ENCODE measurements around the gene ASB17.
"Not testable (repeated sequence)": the region's sequence is repeated elsewhere in the genome, so short reads cannot be mapped to it uniquely, and the experiment has no call there.

The ASB17 gene, protein sequence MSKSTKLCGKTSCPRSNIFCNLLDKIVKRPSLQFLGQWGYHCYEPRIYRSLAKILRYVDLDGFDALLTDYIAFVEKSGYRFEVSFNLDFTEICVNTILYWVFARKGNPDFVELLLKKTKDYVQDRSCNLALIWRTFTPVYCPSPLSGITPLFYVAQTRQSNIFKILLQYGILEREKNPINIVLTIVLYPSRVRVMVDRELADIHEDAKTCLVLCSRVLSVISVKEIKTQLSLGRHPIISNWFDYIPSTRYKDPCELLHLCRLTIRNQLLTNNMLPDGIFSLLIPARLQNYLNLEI

GRCh38 chr1:75932304-75932703 lies at the start of gene ASB17:
Gene ASB17 (minus strand): TSS chr1:75932404. CDS start chr1:75932291, 113 bp downstream.
- no peak for DNase-seq

- DNase-seq = no peak
Measured at GRCh38 chr1:75980972-75981897, 49.0 kb upstream of the ASB17 start.

DNA sequence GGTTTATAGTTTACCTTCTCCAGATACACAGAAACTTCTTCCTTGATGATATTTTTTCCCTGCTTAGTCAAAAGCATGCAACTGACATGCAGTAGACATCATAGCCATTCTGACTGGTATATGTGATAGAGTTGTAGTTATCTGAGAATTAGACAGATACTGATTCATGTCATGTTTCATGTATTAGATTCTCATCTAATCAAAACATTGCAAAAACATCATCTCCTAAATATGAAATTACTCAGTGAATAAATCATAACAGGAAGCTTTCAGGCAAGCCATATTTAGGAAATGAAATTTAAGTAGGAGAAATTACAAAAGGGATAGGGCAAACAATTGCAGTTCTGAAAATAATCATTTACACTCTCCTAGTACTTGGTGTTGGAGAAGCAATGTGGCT lies 38.4 kb upstream of the ASB17 start:
- no peak for DNase-seq

DNA sequence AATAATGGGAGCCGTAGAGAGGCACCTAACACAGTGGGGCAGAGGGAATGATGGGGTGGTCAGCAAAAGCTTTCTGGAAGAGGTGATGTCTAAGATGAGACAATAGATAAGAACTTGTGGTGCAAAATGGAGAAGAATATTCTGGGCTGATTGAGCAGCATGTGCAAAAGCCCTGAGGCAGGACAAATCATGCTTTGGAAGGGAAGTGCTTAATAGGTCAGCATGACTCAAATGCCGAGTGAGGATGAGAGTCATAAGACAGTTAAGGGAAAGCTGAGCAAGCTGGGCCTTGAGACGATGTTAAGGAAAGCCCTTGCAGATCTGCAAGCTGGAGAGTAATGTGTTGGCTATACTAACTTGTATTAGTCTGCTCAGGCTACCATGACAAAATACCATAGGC lies 37.3 kb upstream of the ASB17 start:
- DNase-seq = no peak

DNA sequence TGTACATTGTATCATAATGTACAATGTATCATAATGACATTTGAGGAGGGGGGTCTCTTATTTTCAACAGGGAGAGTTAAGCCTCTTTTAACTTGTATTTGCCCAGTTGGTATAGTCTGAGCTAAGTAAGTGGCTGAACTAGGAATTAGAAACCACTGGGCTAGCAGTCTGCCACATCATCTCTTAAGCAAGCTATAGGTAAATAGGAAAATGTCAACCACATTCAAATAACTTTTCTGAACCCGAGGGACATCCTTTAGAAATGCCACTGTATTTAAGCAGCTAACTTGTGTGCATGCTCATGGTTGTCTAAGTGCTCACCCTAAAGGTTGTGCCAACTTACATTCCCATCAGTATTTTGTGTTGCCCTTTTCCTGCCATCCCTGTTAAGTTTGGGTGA lies 35.5 kb upstream of the ASB17 start:
- DNase-seq = no peak

- DNase-seq = no peak
Measured at GRCh38 chr1:75964760-75965408, 32.7 kb upstream of the ASB17 start.

DNA sequence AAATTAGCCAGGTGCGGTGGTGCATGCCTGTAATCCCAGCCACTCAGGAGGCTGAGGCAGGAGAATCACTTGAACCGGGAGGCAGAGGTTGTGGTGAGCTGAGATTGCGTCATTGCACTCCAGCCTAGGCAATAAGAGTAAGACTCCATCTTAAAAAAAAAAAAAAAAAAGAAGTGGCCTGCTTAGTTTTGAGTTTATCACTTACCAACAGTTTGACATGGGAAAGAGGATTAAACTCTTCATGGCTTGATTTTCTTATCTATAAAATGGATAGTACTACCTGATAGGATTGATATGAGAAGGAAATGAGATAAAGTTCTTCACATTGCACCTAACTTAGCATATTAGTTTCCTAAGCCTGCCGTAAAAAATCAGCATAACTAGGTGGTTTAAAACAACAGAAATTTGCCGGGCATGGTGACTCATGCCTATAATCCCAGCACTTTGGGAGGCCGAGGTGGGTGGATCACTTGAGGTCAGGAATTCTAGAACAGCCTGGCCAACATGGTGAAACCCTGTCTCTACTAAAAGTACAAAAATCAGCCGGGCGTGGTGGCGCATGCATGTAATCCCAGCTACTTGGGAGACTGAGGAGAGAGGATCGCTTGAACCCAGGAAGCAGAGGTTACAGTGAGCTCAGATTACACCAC lies 32.0 kb upstream of the ASB17 start:
- not testable (repeated sequence) for DNase-seq

DNA sequence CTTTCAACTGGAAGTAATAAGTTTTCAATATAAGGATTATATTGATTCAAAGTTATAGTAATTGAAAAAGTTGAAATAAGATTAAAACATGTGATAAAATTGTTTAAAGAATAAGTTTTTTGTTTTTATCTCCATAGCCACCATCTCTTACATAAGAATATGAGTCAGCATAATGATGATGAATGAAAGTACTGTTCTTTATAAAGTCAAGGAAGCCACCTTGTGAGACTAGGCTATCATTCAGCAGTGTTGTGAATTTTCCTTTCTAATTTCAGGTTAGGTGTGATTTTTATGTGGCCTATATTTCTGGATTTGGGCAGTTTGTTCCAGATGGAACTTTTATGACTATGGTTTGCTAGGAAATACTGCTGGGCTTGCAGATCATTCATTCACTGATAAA lies 22.4 kb upstream of the ASB17 start:
- no peak for DNase-seq

GRCh38 chr1:75953461-75953860 lies 21.3 kb upstream of the ASB17 start:
- no peak for DNase-seq

- DNase-seq = no peak
Measured at GRCh38 chr1:75952016-75952415, 19.8 kb upstream of the ASB17 start.

- DNase-seq = no peak
Measured at GRCh38 chr1:75950176-75950575, 18.0 kb upstream of the ASB17 start.

GRCh38 chr1:75943037-75943436 lies 10.8 kb upstream of the ASB17 start:
- DNase-seq = peak; percentile 29

GRCh38 chr1:75937034-75937433 lies 4.8 kb upstream of the ASB17 start:
- no peak for DNase-seq

DNA sequence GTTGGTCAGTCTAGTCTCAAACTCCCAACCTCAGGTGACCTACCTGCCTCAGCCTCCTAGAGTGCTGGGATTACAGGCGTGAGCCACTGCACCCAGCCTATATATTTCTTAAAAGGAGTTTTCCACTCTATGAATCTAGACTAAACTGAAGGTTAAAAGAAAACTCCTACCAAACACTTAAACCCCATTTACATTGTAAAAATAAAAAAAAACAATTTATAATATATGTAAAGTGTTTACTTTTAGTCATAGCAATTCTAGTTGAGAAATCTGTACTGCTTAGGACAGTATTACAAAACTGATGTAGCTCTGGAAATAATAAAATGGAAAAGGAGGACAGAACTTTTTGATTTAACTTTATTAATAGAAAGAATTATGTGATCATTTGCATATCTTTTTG lies 9.5 kb downstream of the ASB17 start:
- no peak for DNase-seq

GRCh38 chr1:75916834-75917233 lies 15.4 kb downstream of the ASB17 start:
- DNase-seq = no peak

DNA sequence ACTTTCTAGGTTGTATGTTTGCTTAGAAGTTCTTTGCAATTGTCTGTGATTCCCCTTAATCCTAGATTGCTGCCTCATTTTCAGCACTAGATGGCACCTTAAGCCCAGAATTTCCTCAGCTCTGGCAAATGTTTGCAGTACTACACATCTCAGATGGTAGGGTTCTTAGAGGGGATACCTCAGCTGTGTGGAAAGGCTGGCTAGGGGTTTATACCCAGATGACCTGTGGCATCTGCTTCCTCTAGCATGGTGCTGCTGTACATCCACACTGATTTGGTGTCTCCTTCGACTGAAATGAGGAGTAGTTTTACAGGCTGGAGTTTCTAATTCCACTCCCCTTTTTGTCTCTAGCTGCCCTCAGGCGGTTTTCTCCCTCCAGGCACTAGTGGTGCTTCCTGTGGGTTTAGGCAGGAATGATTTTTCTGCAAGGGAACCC lies 23.5 kb downstream of the ASB17 start:
- peak; percentile 19 for DNase-seq

DNA sequence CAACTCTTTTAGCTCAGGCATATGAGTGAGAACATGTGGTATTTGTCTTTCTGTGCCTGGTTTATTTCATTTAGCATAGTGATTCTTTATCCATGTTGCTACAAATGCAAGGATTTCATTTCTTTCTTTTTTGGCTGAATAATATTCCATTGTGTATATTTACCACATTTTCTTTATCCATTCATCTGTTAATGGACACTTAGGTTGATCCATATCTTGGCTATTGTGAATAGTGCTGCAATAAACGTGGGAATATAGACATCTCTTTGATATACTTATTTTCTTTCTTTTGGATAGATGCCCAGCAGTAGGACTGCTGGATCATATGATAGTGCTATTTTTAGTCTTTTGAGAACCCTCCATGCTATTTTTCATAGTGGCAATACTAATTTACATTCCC lies 30.8 kb downstream of the ASB17 start:
- no peak for DNase-seq

GRCh38 chr1:75884437-75884836 lies 47.8 kb downstream of the ASB17 start:
- no peak for DNase-seq

DNA sequence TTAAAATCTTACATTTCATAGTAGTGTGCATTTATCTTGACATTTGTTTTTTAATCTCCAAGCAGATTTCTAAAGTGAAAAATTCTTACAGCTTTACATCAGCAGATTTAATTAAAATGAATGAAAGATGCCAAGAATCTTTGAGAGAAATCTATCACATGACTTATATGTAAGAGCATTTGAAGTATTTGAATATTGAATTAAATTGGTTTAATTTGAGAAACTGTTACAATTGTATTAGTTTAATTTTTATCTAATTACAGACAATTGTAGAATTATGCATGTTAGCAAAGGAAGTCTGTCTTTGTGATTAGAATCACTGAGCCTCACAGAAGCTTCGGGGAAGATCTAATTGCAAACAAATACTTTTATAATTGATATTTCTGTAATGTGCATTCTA lies 52.2 kb downstream of the ASB17 start:
- DNase-seq = no peak

DNA sequence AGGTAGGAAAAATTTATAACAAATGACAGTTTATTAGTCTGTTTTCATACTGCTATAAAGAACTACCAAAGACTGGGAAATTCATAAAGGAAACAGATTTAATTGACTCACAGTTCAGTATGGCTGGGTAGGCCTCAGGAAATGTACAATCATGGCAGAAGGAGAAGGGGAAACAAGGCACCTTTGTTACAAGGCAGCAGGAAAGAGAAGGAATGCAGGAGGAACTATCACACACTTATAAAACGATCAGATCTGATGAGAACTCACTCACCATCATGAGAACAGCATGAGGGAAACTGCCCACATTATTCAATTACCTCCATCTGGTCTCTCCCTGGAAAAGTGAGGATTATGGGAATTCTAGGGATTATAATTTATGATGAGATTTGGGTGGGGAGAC lies 61.3 kb downstream of the ASB17 start:
- DNase-seq = no peak
